IMR-90 (cell line): ENCODE data around the gene POLR3E. TPM values are rescaled to one million over a fixed set of nuclear protein-coding genes. Genes with fewer than 3 reads are reported as not detected.

Experiments
- ATAC-seq: fragments of 200-7000 bp; cut with Tn5 transposase; 2 replicates; pipeline ENCODE4 v1.9.1; 2020; ENCODE audit warnings: low read depth, mild to moderate bottlenecking, moderate library complexity
- BruUV-seq: library from RNA; stranded (reverse); fragments of 400-500 nt; replicated peaks from 2 replicates; lab custom pipeline; 2021; lab: Mats Ljungman, UMichigan
- CTCF ChIA-PET: fragments of 300-600 bp; formaldehyde crosslinking; extraction: SDS; loops from one replicate; lab custom pipeline; 2021; ENCODE audit warnings: antibody characterized with exemption; lab: Yijun Ruan, JAX
- POLR2A ChIA-PET: fragments of 300-600 bp; sonication (Branson Sonifier 250); formaldehyde crosslinking; loops from one replicate; lab custom pipeline; 2022; ENCODE audit warnings: antibody characterized with exemption; ENCODE audit not compliant: unreplicated experiment; lab: Charles Lee
- DNase-seq: peaks from one replicate; pipeline ENCODE4 v3.0.0; 2013
- H2AFZ ChIP-seq: replicated peaks from 2 replicates; pipeline ENCODE3; 2013; ENCODE audit warnings: low read length, mild to moderate bottlenecking; ENCODE audit not compliant: poor library complexity
- H2AK5ac ChIP-seq: 2 replicates; pipeline ENCODE4 v1.6.1; 2013; ENCODE audit warnings: low read depth, low read length, inconsistent platforms
- H2AK9ac ChIP-seq: replicated peaks from 2 replicates; pipeline ENCODE3; 2013; ENCODE audit warnings: mild to moderate bottlenecking, low read depth, low read length, moderate library complexity; ENCODE audit not compliant: poor library complexity
- H2BK120ac ChIP-seq: 2 replicates; pipeline ENCODE4 v1.6.1; 2013; ENCODE audit warnings: low read depth, low read length, inconsistent platforms
- H2BK15ac ChIP-seq: 3 replicates; pipeline ENCODE4 v1.6.1; 2013; ENCODE audit warnings: low read depth, low read length, inconsistent platforms
- H2BK20ac ChIP-seq: 2 replicates; pipeline ENCODE4 v1.6.1; 2013; ENCODE audit warnings: low read depth, mild to moderate bottlenecking, inconsistent platforms, low read length, moderate library complexity
- H2BK5ac ChIP-seq: 2 replicates; pipeline ENCODE4 v1.6.1; 2013; ENCODE audit warnings: mild to moderate bottlenecking, low read depth, low read length, inconsistent platforms; ENCODE audit not compliant: poor library complexity, severe bottlenecking
- H3K14ac ChIP-seq: replicated peaks from 2 replicates; pipeline ENCODE4 v1.6.1; 2013; ENCODE audit warnings: low read depth, low read length, inconsistent platforms
- H3K18ac ChIP-seq: 2 replicates; pipeline ENCODE4 v1.6.1; 2013; ENCODE audit warnings: low read depth, low read length, control low read depth
- H3K23ac ChIP-seq: 2 replicates; pipeline ENCODE4 v1.6.1; 2013; ENCODE audit warnings: low read depth, low read length, inconsistent platforms
- H3K27ac ChIP-seq: 2 replicates; pipeline ENCODE4 v1.5.1; 2013; ENCODE audit warnings: mild to moderate bottlenecking, control low read depth, low read length; ENCODE audit not compliant: insufficient read depth
- H3K27me3 ChIP-seq: 2 replicates; pipeline ENCODE4 v1.6.1; 2013; ENCODE audit warnings: low read length; ENCODE audit not compliant: control insufficient read depth, insufficient read depth
- H3K36me3 ChIP-seq: 2 replicates; pipeline ENCODE4 v1.6.1; 2013; ENCODE audit warnings: low read length, mixed read lengths; ENCODE audit not compliant: control insufficient read depth, insufficient read depth
- H3K4ac ChIP-seq: 2 replicates; pipeline ENCODE4 v1.6.1; 2013; ENCODE audit warnings: low read depth, low read length, inconsistent platforms
- H3K4me1 ChIP-seq: 2 replicates; pipeline ENCODE4 v1.6.1; 2013; ENCODE audit warnings: low read length, mixed read lengths; ENCODE audit not compliant: control insufficient read depth, insufficient read depth
- H3K4me2 ChIP-seq: 2 replicates; pipeline ENCODE4 v1.6.1; 2013; ENCODE audit warnings: low read depth, mild to moderate bottlenecking, control low read depth, low read length, moderate library complexity
- H3K4me3 ChIP-seq: 2 replicates; pipeline ENCODE4 v1.5.1; 2013; ENCODE audit warnings: low read depth, mild to moderate bottlenecking, control low read depth, low read length, moderate library complexity; ENCODE audit not compliant: insufficient read depth
- H3K56ac ChIP-seq: 2 replicates; pipeline ENCODE4 v1.6.1; 2013; ENCODE audit warnings: low read length, inconsistent platforms; ENCODE audit not compliant: insufficient read depth; ENCODE audit errors: extremely low read depth
- H3K79me1 ChIP-seq, 2 experiments: 2 replicates each; pipeline ENCODE4 v1.6.1; 2013; ENCODE audit warnings: low read length in 2 of 2, inconsistent platforms in 1 of 2, low read depth in 1 of 2
- H3K9ac ChIP-seq: 2 replicates; pipeline ENCODE4 v1.6.1; 2013; ENCODE audit warnings: low read depth, low read length, control low read depth
- H3K9me1 ChIP-seq: 2 replicates; pipeline ENCODE4 v1.6.1; 2013; ENCODE audit warnings: low read length, inconsistent platforms; ENCODE audit not compliant: insufficient read depth
- H3K9me3 ChIP-seq: 2 replicates; pipeline ENCODE4 v1.6.1; 2013; ENCODE audit warnings: low read length; ENCODE audit not compliant: control insufficient read depth, insufficient read depth
- H4K20me1 ChIP-seq: 2 replicates; pipeline ENCODE4 v1.6.1; 2013; ENCODE audit warnings: low read length, inconsistent platforms; ENCODE audit not compliant: insufficient read depth
- H4K5ac ChIP-seq: 2 replicates; pipeline ENCODE4 v1.6.1; 2013; ENCODE audit warnings: mild to moderate bottlenecking, low read depth, low read length, control low read depth
- H4K8ac ChIP-seq, 2 experiments: 2 replicates each; pipeline ENCODE4 v1.6.1; 2013; ENCODE audit warnings: low read depth in 2 of 2, low read length in 2 of 2, control low read depth in 1 of 2, inconsistent platforms in 1 of 2
- H4K91ac ChIP-seq: 2 replicates; pipeline ENCODE4 v1.6.1; 2013; ENCODE audit warnings: low read depth, low read length, inconsistent platforms; ENCODE audit not compliant: insufficient read depth
- BHLHE40 ChIP-seq: fragments of 150-350 bp; IDR thresholded peaks from 2 replicates; pipeline ENCODE4 v1.6.1; 2016; ENCODE audit warnings: mild to moderate bottlenecking, low read depth, low read length
- CHD1 ChIP-seq: IDR thresholded peaks from 2 replicates; pipeline ENCODE4 v1.6.1; 2012; ENCODE audit warnings: low read depth, low read length, improper control_type of control experiment
- FOS ChIP-seq: fragments of 150-350 bp; IDR thresholded peaks from 2 replicates; pipeline ENCODE4 v1.6.1; 2016; ENCODE audit warnings: low read depth, low read length
- NFE2L2 ChIP-seq: fragments of 150-350 bp; IDR thresholded peaks from 2 replicates; pipeline ENCODE4 v1.6.1; 2016; ENCODE audit warnings: low read depth, mild to moderate bottlenecking, low read length
- POLR2A ChIP-seq: IDR thresholded peaks from 2 replicates; pipeline ENCODE4 v1.6.1; 2012; ENCODE audit warnings: mild to moderate bottlenecking, low read depth, low read length
- RAD21 ChIP-seq: IDR thresholded peaks from 2 replicates; pipeline ENCODE4 v1.6.1; 2012; ENCODE audit warnings: low read length, improper control_type of control experiment
- RFX5 ChIP-seq: IDR thresholded peaks from 2 replicates; pipeline ENCODE4 v1.8.0; 2012; ENCODE audit warnings: low read depth, mild to moderate bottlenecking, low read length, moderate library complexity
- SMC3 ChIP-seq: fragments of 150-350 bp; IDR thresholded peaks from 2 replicates; pipeline ENCODE4 v1.6.1; 2016; ENCODE audit warnings: low read depth, mild to moderate bottlenecking, antibody characterized with exemption, low read length, moderate library complexity
- WGBS, 2 experiments: methylation state at CpG; one replicate each; pipeline versions ENCODE4 v1.1.5 to v1.1.7; 2013; ENCODE audit warnings: missing lambda C conversion rate in 2 of 2; ENCODE audit not compliant: insufficient read length in 1 of 2; ENCODE audit errors: extremely low coverage in 2 of 2; 5-methylcytosine and 5-hydroxymethylcytosine counted together
- dilution Hi-C: fragments of 300-500 bp; cut with HindIII; formaldehyde crosslinking; loops from one replicate; pipeline ENCODE4 v1.14.3; 2018; ENCODE audit warnings: low sequenced_read_pairs; ENCODE audit not compliant: unreplicated experiment
- in situ Hi-C: fragments of 300-500 bp; cut with MboI; formaldehyde crosslinking; loops from 3 replicates; pipeline ENCODE4 v1.14.3; 2019; ENCODE audit warnings: low sequenced_read_pairs, inconsistent platforms, mixed read lengths
- intact Hi-C: fragments of 100-400 bp; cut with micrococcal nuclease; formaldehyde crosslinking; loops from 2 replicates; pipeline ENCODE4 v1.10.0; 2022
- polyA plus RNA-seq, 3 experiments: library from polyadenylated mRNA; depleted of rRNA; stranded (reverse); fragments of >200 nt; gene quantifications; 2 replicates each; pipeline ENCODE4 v1.2.3, GENCODE V29; 2012; ENCODE audit warnings: low replicate concordance in 1 of 3
- total RNA-seq: library from RNA; depleted of rRNA; stranded (reverse); fragments of >200 nt; gene quantifications from 2 replicates; pipeline ENCODE4 v1.2.3, GENCODE V29; 2012
- TF ChIP-seq, protein P1 (sequence below): fragments of 150-350 bp; IDR thresholded peaks from 2 replicates; pipeline ENCODE4 v1.6.1; 2017; ENCODE audit warnings: mild to moderate bottlenecking, antibody characterized with exemption, low read length, low read depth

POLR3E gene
- total and polyA plus RNA-seq, 2 of the 4 experiments (the other 2 are of a cell fraction), result 19.9 to 46.0 TPM

DNA sequence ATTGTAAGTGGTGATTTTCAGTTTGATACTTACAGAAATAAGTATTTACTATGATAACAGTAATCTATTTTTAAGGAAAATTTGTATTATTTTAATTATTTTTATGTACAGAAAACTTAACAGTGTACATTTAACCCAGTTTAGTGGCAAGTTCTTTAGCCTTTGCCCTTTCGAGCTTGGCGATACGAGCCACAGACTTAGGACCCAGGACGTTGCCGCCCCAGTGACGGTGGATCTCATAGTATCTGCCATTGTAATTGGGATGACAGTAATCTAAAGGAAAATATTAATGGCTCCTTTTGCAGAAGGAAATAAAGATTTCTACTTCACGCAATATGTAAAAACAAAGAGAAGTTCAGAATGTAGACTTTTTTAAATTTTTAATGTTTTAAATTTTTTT is 82.4 kb downstream of the POLR3E start:
- H3K36me3 ChIP-seq, result no peaks in the 10 kb centered on the region
- no peak overlapping the region for H3K23ac ChIP-seq
- peaks cover 2% of the 10 kb centered on the region; the same call in 1 of the 2 replicates for H3K9me1 ChIP-seq
- no peak overlapping the region for H3K4me3 ChIP-seq
- peaks cover 3 to 10% of the 10 kb centered on the region in 2 experiments; a peak in 3 of 4 replicates for H3K79me1 ChIP-seq
- no peak overlapping the region for H3K27ac ChIP-seq
- no peak overlapping the region for H4K5ac ChIP-seq
- ATAC-seq (no peak), DNase-seq (no peak)
- H3K9me3 ChIP-seq, result no peaks in the 10 kb centered on the region
- H3K56ac ChIP-seq, result no peak overlapping the region
- H2BK5ac ChIP-seq, result no peak overlapping the region
- no CpG with 5 or more reads among the region's 7 CpGs for WGBS, 2 experiments
- peaks cover 7% of the 10 kb centered on the region for H3K4me1 ChIP-seq
- no peak for TF ChIP-seq BHLHE40
- TF ChIP-seq RFX5, result no peak
- TF ChIP-seq SMC3, result no peak
- TF ChIP-seq NFE2L2, result no peak
- no peak for TF ChIP-seq RAD21
- TF ChIP-seq CHD1, result no peak
- no peak for TF ChIP-seq FOS
- TF ChIP-seq POLR2A, result no peak
- TF ChIP-seq, protein P1, sequence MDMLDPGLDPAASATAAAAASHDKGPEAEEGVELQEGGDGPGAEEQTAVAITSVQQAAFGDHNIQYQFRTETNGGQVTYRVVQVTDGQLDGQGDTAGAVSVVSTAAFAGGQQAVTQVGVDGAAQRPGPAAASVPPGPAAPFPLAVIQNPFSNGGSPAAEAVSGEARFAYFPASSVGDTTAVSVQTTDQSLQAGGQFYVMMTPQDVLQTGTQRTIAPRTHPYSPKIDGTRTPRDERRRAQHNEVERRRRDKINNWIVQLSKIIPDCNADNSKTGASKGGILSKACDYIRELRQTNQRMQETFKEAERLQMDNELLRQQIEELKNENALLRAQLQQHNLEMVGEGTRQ, result no peak
- no peak overlapping the region for H2AK5ac ChIP-seq
- no peaks in the 10 kb centered on the region for H4K20me1 ChIP-seq
- H2BK15ac ChIP-seq, result no peak overlapping the region
- ChIA-PET POLR2A (no interaction called here), CTCF (no interaction called here)
- H3K4me2 ChIP-seq, result no peak overlapping the region
- in situ Hi-C loops, result no loop called here
- no peak overlapping the region for H3K18ac ChIP-seq
- no peak overlapping the region for H3K4ac ChIP-seq
- H4K8ac ChIP-seq, result no peak overlapping the region
- BruUV-seq, result no TSS peak
- H2AK9ac ChIP-seq, result no peak overlapping the region
- no peaks in the 10 kb centered on the region for H3K27me3 ChIP-seq
- intact Hi-C loops, result no loop called here
- no peak overlapping the region for H2AFZ ChIP-seq
- dilution Hi-C loops, result no loop called here
- H4K91ac ChIP-seq, result no peak overlapping the region
- no peak overlapping the region for H3K9ac ChIP-seq
- no peak overlapping the region for H2BK120ac ChIP-seq
- H2BK20ac ChIP-seq, result no peak overlapping the region
- no peak overlapping the region for H3K14ac ChIP-seq
